HEK293T (cell line): ENCODE results near the gene CDC16.
"Not testable (repeated sequence)": the region's sequence is repeated elsewhere in the genome, so short reads cannot be mapped to it uniquely, and the experiment has no call there.

Experiments
- CTCF ChIA-PET: fragments of 350-600 bp; formaldehyde crosslinking; extraction: SDS; loops from one replicate; lab custom pipeline; 2021; ENCODE audit warnings: antibody characterized with exemption, inconsistent platforms; lab: Yijun Ruan, JAX
- POLR2A ChIA-PET: fragments of 350-600 bp; formaldehyde crosslinking; extraction: SDS; loops from one replicate; lab custom pipeline; 2020; ENCODE audit warnings: antibody characterized with exemption, inconsistent platforms; lab: Yijun Ruan, JAX
- DNase-seq: peaks from one replicate; pipeline ENCODE4 v3.0.0; 2012; ENCODE audit warnings: mixed read lengths; ENCODE audit errors: extremely low spot score
- ARNT ChIP-seq: fragments of 450-650 bp; IDR thresholded peaks from 2 replicates; pipeline ENCODE4 v1.6.1; 2017; ENCODE audit warnings: mild to moderate bottlenecking
- BHLHE40 ChIP-seq: fragments of 450-650 bp; IDR thresholded peaks from 2 replicates; pipeline ENCODE4 v1.6.1; 2016; ENCODE audit warnings: mild to moderate bottlenecking, moderate library complexity, borderline replicate concordance
- CTBP1 ChIP-seq: fragments of 450-650 bp; IDR thresholded peaks from 2 replicates; pipeline ENCODE4 v1.6.1; 2016; ENCODE audit warnings: borderline replicate concordance
- ELF4 ChIP-seq: fragments of 450-650 bp; IDR thresholded peaks from 2 replicates; pipeline ENCODE4 v1.6.1; 2017; ENCODE audit warnings: antibody characterized with exemption
- FOXA1 ChIP-seq: fragments of 450-650 bp; IDR thresholded peaks from 2 replicates; pipeline ENCODE4 v1.6.1; 2016; ENCODE audit warnings: mild to moderate bottlenecking
- FOXK2 ChIP-seq: fragments of 450-650 bp; IDR thresholded peaks from 2 replicates; pipeline ENCODE4 v1.6.1; 2016; ENCODE audit warnings: mild to moderate bottlenecking
- FOXM1 ChIP-seq: fragments of 450-650 bp; IDR thresholded peaks from 2 replicates; pipeline ENCODE4 v1.6.1; 2017; ENCODE audit warnings: mild to moderate bottlenecking, borderline replicate concordance
- HDGF ChIP-seq: fragments of 450-650 bp; IDR thresholded peaks from 2 replicates; pipeline ENCODE4 v1.6.1; 2017; ENCODE audit warnings: antibody characterized with exemption, borderline replicate concordance
- L3MBTL2 ChIP-seq: fragments of 450-650 bp; conservative IDR thresholded peaks from 2 replicates; pipeline ENCODE4 v1.6.1; 2016; ENCODE audit warnings: mild to moderate bottlenecking
- LEF1 ChIP-seq: fragments of 450-650 bp; IDR thresholded peaks from 2 replicates; pipeline ENCODE4 v1.6.1; 2017; ENCODE audit warnings: mild to moderate bottlenecking, borderline replicate concordance
- NFRKB ChIP-seq: fragments of 450-650 bp; IDR thresholded peaks from 2 replicates; pipeline ENCODE4 v1.6.1; 2016; ENCODE audit warnings: mild to moderate bottlenecking, moderate library complexity
- SP1 ChIP-seq: fragments of 450-650 bp; IDR thresholded peaks from 2 replicates; pipeline ENCODE4 v1.6.1; 2017
- SUZ12 ChIP-seq: fragments of 450-650 bp; IDR thresholded peaks from 2 replicates; pipeline ENCODE4 v1.6.1; 2016; ENCODE audit warnings: mild to moderate bottlenecking
- TARDBP ChIP-seq: fragments of 450-650 bp; IDR thresholded peaks from 2 replicates; pipeline ENCODE4 v1.6.1; 2016
- ZNF384 ChIP-seq: fragments of 450-650 bp; IDR thresholded peaks from 2 replicates; pipeline ENCODE4 v1.6.1; 2016
- TF ChIP-seq, protein P1 (sequence below): fragments of 450-650 bp; IDR thresholded peaks from 2 replicates; pipeline ENCODE4 v1.6.1; 2016

The CDC16 gene

GRCh38 chr13:114234645-114235421 lies at the start of gene CDC16:
CDC16 (plus strand) TSS chr13:114234897; CDS start chr13:114235085, 188 bp downstream.
- peak; percentile 81 for DNase-seq
- ChIA-PET CTCF (no interaction called here), POLR2A (interaction anchor here (1.0 kb wide), 1 partner anchor 742 kb away, joined by 3 read pairs; no protein-coding TSS in a partner anchor)
- TF ChIP-seq SUZ12: no peak
- peak; percentile 100 for TF ChIP-seq L3MBTL2
- no peak for TF ChIP-seq NFRKB

GRCh38 chr13:114185182-114185971 lies 49.3 kb upstream of the CDC16 start:
- DNase-seq: no peak
- CTCF ChIA-PET: no interaction called here
- POLR2A ChIA-PET: no interaction called here
- TF ChIP-seq FOXA1: no peak
- no peak for TF ChIP-seq ZNF384
- TF ChIP-seq ELF4: no peak
- TF ChIP-seq ARNT: no peak
- TF ChIP-seq NFRKB: no peak
- no peak for TF ChIP-seq L3MBTL2
- TF ChIP-seq BHLHE40: no peak
- no peak for TF ChIP-seq TARDBP

- no peak for TF ChIP-seq LEF1
- no peak for TF ChIP-seq SUZ12
- TF ChIP-seq ZNF384: no peak
- TF ChIP-seq NFRKB: no peak
- TF ChIP-seq ARNT: no peak
- TF ChIP-seq FOXA1: no peak
- DNase-seq: no peak
- POLR2A ChIA-PET: no interaction called here
- CTCF ChIA-PET: no interaction called here
Measured at GRCh38 chr13:114194853-114195252, 39.8 kb upstream of the CDC16 start.

- no peak for DNase-seq
- POLR2A ChIA-PET: no interaction called here
- no peak for TF ChIP-seq CTBP1
- TF ChIP-seq, protein P1, sequence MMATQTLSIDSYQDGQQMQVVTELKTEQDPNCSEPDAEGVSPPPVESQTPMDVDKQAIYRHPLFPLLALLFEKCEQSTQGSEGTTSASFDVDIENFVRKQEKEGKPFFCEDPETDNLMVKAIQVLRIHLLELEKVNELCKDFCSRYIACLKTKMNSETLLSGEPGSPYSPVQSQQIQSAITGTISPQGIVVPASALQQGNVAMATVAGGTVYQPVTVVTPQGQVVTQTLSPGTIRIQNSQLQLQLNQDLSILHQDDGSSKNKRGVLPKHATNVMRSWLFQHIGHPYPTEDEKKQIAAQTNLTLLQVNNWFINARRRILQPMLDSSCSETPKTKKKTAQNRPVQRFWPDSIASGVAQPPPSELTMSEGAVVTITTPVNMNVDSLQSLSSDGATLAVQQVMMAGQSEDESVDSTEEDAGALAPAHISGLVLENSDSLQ: no peak
- TF ChIP-seq TARDBP: no peak
- no peak for TF ChIP-seq NFRKB
- TF ChIP-seq ELF4: no peak
- no peak for TF ChIP-seq SUZ12
- no peak for TF ChIP-seq ZNF384
- no peak for TF ChIP-seq FOXM1
- TF ChIP-seq FOXA1: no peak
- CTCF ChIA-PET: no interaction called here
Measured at GRCh38 chr13:114196629-114197028, 38.1 kb upstream of the CDC16 start.

GRCh38 chr13:114198556-114198955 lies 36.1 kb upstream of the CDC16 start:
- ChIA-PET POLR2A (no interaction called here), CTCF (no interaction called here)
- DNase-seq: no peak
- TF ChIP-seq NFRKB (no peak), FOXK2 (no peak), TARDBP (no peak), FOXM1 (no peak), L3MBTL2 (no peak), CTBP1 (no peak), SUZ12 (no peak), BHLHE40 (no peak), ZNF384 (no peak), HDGF (no peak), SP1 (no peak), ARNT (no peak), LEF1 (no peak)

- CTCF ChIA-PET, DNase-seq, POLR2A ChIA-PET: not testable (repeated sequence)
Measured at GRCh38 chr13:114199526-114199925, 35.2 kb upstream of the CDC16 start.

- POLR2A ChIA-PET: no interaction called here
- CTCF ChIA-PET: no interaction called here
- no peak for DNase-seq
- no peak for TF ChIP-seq BHLHE40
- no peak for TF ChIP-seq HDGF
- TF ChIP-seq, protein P1: no peak
- no peak for TF ChIP-seq SP1
- TF ChIP-seq SUZ12: no peak
- TF ChIP-seq L3MBTL2: no peak
- no peak for TF ChIP-seq ELF4
- TF ChIP-seq CTBP1: no peak
- no peak for TF ChIP-seq FOXK2
- no peak for TF ChIP-seq LEF1
- no peak for TF ChIP-seq TARDBP
- no peak for TF ChIP-seq ARNT
- TF ChIP-seq ZNF384: no peak
- TF ChIP-seq FOXM1: no peak
- TF ChIP-seq NFRKB: no peak
- TF ChIP-seq FOXA1: no peak
Measured at GRCh38 chr13:114199954-114200353, 34.7 kb upstream of the CDC16 start.
